GM12891 (cell line): ENCODE results near the gene COL6A2.

Experiments used
- POLR2A ChIP-seq: IDR thresholded peaks from 2 replicates; pipeline ENCODE4 v1.6.1; 2011; ENCODE audit warnings: low read depth, low read length, control low read depth
- POLR2AphosphoS5 ChIP-seq: IDR thresholded peaks from 2 replicates; pipeline ENCODE4 v1.6.1; 2011; ENCODE audit warnings: low read depth, low read length, control low read depth

DNA sequence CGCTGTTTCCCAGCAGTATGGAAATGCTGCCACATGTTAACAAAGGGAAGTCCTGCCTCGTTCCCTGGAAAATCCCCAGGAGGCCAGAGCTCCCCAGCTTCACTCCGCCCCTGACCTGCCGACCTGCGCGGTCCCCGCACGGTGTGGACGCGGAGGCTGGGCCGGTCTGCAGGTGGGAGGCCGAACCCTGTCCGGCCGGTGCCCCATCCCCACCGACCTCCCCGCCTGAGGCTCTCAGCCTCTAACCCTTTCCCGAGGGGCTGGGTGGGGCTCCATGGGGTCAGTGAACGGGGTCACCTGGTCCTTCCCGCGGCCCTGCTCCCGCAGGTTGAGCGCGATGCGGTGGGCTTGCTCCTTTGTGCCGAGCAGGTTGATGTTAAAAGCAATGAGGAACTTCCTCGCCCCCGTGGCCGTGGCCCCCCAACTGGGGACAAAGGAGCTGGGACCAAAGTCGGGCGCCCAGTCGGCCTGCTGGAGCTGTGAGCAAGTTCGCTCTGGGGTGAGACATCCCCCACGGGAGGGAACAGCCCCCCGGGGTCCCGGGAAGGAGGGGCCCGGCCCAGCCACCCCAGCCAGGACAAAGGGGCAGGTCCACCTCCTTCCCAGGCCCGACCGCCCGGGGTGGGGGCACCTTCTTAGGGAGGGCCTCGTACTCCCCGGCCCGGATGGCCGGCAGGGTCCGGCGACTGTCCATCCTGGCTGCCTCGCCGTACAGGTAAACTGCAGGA lies 53.5 kb downstream of the COL6A2 start:
- no peak for TF ChIP-seq POLR2AphosphoS5
- TF ChIP-seq POLR2A, result no peak
